IPS-20b (cell line): ENCODE measurements around the gene L1CAM.
"Not testable (repeated sequence)": the region's sequence is repeated elsewhere in the genome, so short reads cannot be mapped to it uniquely, and the experiment has no call there.

Source experiments
- H3K27ac ChIP-seq: one replicate; pipeline ENCODE4 v1.5.1; 2013; ENCODE audit warnings: low read length
- H3K27me3 ChIP-seq: 2 replicates; pipeline ENCODE4 v1.6.1; 2013; ENCODE audit warnings: mild to moderate bottlenecking, low read length, inconsistent platforms; ENCODE audit not compliant: insufficient read depth
- H3K36me3 ChIP-seq: 2 replicates; pipeline ENCODE4 v1.6.1; 2013; ENCODE audit warnings: low read depth, mild to moderate bottlenecking, inconsistent platforms, low read length, moderate library complexity; ENCODE audit not compliant: insufficient read depth
- H3K4me1 ChIP-seq: 2 replicates; pipeline ENCODE4 v1.6.1; 2013; ENCODE audit warnings: mild to moderate bottlenecking, control low read depth, inconsistent platforms, low read length, moderate library complexity; ENCODE audit not compliant: insufficient read depth
- H3K4me3 ChIP-seq: 2 replicates; pipeline ENCODE4 v1.5.1; 2013; ENCODE audit warnings: mild to moderate bottlenecking, low read length, inconsistent platforms
- H3K9ac ChIP-seq: 2 replicates; pipeline ENCODE4 v1.6.1; 2013; ENCODE audit warnings: low read depth, mild to moderate bottlenecking, inconsistent platforms, low read length, moderate library complexity
- H3K9me3 ChIP-seq: 2 replicates; pipeline ENCODE4 v1.6.1; 2013; ENCODE audit warnings: mild to moderate bottlenecking, low read depth, low read length, inconsistent platforms; ENCODE audit not compliant: insufficient read depth

L1CAM gene

DNA sequence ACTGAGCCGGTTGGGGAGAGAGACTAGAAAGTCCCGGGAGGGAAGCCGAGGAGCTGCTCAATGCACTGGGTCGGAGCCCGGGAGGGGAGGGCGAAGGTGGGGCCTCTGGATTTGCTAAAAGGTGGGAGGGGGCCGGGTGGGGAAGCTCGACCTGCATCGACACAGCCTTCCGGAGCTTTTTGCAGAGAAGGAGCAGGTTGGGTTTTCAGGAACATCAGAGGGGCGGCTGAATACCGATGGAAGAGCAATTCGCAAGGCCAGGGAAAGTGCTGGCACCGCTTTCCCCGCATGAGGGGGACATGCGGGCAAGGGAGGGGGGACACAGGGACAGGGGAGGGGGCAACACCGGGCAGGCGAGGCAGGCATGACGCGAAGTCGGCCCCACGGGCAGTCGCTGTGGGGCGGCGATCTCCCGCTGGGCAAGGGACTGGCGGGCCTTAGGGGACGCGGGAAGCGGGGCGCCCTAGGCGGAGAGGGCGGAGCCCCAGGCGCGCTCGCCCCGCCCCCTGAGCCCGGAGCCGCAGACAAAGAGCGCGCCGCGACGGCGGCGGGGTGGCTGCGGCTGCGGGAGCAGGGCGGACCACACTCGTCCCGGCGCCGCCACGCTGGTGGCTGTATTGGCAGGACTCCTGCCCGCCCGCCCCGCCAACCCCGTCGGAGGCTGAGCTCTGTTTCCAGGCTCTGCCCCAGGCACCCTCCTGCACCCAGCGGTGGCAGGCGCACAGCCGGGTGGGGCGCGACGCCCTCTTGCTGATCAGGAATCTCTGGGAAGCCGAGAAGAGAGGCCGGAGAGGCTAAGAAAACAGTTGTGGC lies 67.2 kb downstream of the L1CAM start:
- H3K9me3 ChIP-seq = no peaks in the 10 kb centered on the region
- H3K36me3 ChIP-seq = no peaks in the 10 kb centered on the region
- H3K4me1 ChIP-seq = peaks cover 17% of the 10 kb centered on the region
- H3K4me3 ChIP-seq = peak overlapping the region; percentile 57; the same call in 1 of the 2 replicates
- H3K27ac ChIP-seq = no peak overlapping the region
- H3K9ac ChIP-seq = peak overlapping the region; percentile 68; the same call in 1 of the 2 replicates
- H3K27me3 ChIP-seq = no peaks in the 10 kb centered on the region

DNA sequence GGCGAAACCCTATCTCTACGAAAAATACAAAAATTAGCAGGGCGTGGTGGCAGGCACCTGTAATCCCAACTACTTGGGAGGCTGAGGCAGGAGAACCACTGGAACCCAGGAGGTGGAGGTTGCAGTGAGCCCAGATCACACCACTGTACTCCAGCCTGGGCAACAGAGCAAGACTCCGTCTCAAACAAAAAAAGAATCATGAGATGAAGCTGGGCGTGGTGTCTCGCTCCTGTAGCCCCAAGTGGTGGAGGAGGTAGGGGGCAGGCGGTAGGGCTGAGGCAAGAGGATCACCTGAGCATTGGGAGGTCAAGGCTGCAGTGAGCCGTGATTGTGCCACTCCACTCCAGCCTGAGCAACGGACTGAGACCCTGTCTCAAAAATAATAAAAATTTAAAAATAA lies 67.9 kb downstream of the L1CAM start:
- H3K4me3 ChIP-seq, H3K36me3 ChIP-seq, H3K9ac ChIP-seq, H3K9me3 ChIP-seq, H3K27ac ChIP-seq, H3K27me3 ChIP-seq: not testable (repeated sequence)
- H3K4me1 ChIP-seq = peaks cover 22% of the 10 kb centered on the region

DNA sequence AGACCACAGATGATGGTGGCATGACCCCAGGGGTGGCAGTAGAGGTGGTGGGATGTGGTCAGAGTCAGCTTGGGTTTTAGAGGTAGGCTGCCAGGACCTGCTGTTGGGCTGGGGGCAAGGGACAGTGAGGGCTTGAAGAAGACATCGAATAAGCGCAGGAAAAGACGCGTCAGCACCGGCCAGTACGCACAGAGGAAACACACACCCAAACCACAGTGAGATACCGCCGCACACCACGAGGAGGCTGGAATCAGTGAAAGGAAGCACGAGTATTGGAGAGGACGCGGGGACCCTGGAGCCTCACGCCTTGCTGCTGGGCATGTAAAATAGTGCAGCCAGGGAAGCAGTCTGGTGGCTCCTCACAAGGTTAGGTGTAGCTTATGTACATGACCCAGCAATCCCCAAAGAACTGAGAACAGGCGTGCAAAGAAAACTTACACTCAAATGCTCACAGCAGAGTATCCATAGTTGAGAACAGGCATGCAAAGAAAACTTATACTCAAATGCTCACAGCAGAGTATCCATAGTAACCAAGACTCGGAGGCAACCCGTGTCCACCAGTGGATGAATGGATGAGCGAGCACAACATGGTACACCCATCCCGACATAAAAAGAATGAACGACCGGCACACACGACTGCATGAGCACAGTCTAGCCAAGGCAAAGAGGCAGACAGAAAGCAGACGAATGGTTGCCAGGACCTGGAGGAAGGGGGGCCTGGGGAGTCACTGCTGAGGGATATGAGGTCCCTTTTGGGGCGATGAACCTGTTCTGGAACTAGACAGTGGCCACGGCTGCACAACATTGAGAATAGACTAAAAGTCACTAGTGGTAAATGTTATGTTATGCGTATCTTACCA lies 68.9 kb downstream of the L1CAM start:
- no peak overlapping the region for H3K4me3 ChIP-seq
- peaks cover 21% of the 10 kb centered on the region; the same call in 1 of the 2 replicates for H3K4me1 ChIP-seq
- no peaks in the 10 kb centered on the region for H3K27me3 ChIP-seq
- H3K27ac ChIP-seq = no peak overlapping the region
- H3K36me3 ChIP-seq = no peaks in the 10 kb centered on the region
- H3K9ac ChIP-seq = no peak overlapping the region
- no peaks in the 10 kb centered on the region for H3K9me3 ChIP-seq

DNA sequence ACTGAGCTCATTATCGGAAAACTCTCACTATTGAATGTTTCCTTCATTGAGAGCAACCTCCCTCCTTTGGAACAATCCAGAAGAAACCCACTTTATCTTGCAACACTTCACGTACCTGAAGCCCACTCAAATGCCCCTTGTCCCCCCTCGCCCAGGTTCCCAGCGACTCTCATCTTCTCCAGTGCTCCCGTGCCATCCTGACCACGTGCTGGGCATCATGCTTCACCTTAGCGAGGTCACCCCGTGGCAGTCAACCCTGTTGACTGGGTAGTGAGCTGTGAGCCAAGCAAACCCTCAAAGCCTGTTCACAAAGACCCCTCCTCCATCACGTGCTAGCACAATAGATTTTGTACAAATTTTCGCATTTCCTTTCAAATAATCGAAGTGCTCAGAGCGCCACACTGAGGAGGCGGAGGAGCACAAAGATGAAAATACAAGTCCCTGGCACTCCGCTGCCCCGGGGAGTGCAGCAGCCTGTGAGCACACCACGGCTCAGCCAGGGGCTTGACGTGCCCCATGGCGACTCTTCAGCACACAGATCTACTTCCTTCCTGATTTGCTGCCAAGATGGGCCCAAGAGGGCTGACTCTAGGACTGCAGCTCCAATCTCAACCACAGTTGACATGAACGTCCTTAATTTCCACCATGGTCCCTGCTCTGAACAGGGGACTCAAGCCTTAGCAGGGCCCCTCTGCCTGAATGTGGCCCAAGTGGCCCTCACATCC lies 71.2 kb downstream of the L1CAM start:
- Histone ChIP-seq H3K4me1 (peaks cover 16% of the 10 kb centered on the region; the same call in 1 of the 2 replicates), H3K36me3 (no peaks in the 10 kb centered on the region), H3K4me3 (no peak overlapping the region), H3K27me3 (no peaks in the 10 kb centered on the region), H3K27ac (no peak overlapping the region), H3K9me3 (no peaks in the 10 kb centered on the region), H3K9ac (no peak overlapping the region)

DNA sequence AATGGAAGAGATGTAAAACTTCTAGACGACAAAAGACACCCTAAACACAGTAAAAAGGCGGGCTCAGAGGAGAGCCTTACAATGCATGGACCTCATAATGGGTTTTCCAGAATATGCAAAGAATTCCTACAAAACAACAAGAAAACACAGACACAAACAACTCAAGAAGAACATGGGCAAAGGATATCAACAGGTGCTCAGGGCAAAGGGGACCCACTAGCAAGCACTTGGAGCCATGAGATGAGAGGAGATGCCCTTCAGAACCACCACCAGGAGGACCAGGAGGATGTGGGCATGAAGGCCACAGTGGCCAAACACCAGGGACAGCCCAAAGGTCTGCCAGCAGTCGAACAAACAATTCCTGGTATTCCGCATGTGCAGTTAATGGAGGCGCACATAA lies 72.8 kb downstream of the L1CAM start:
- no peak overlapping the region for H3K4me3 ChIP-seq
- H3K9me3 ChIP-seq = no peaks in the 10 kb centered on the region
- H3K9ac ChIP-seq = no peak overlapping the region
- no peaks in the 10 kb centered on the region for H3K36me3 ChIP-seq
- peaks cover 13% of the 10 kb centered on the region; the same call in 1 of the 2 replicates for H3K4me1 ChIP-seq
- H3K27ac ChIP-seq = no peak overlapping the region
- H3K27me3 ChIP-seq = no peaks in the 10 kb centered on the region

DNA sequence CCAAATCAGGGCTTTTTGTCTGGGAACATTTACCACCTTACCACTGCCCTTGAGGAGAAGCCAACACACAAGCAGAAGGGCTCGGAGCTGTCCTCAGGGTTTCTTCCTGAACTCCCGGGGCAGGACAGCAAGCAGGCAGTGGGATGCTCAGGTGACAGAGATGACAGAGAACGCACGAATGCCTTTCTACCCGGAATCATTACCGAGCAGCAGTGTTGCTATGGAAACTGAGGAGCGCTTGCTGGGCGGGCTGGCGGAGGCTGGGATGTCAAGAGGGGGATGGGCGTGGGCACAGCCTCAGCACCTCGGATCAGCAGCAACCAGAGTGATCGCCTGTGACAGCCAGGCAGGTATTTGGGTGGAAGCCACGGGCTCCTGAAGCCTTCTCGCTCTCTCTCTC lies 73.8 kb downstream of the L1CAM start:
- Histone ChIP-seq H3K9me3 (no peaks in the 10 kb centered on the region), H3K36me3 (no peaks in the 10 kb centered on the region), H3K27ac (no peak overlapping the region), H3K9ac (no peak overlapping the region), H3K27me3 (no peaks in the 10 kb centered on the region), H3K4me1 (peaks cover 13% of the 10 kb centered on the region; the same call in 1 of the 2 replicates), H3K4me3 (no peak overlapping the region)
